Tongue (tissue), 2 donors: ENCODE results near the gene DCLRE1A. TPM values are rescaled to one million over a fixed set of nuclear protein-coding genes. Genes with fewer than 3 reads are reported as not detected.
"Not testable (repeated sequence)": the region's sequence is repeated elsewhere in the genome, so short reads cannot be mapped to it uniquely, and the experiment has no call there.

Experiments used
- DNase-seq: peaks from one replicate; pipeline ENCODE4 v3.0.0-alpha.2; 2015
- total RNA-seq: library from RNA; depleted of rRNA; stranded (reverse); fragments of >200 nt; gene quantifications from one replicate; pipeline ENCODE4 v1.2.3, GENCODE V29; 2014

DCLRE1A gene
- total RNA-seq, 1 donor from 2014 or later = 7.8 TPM

DNA sequence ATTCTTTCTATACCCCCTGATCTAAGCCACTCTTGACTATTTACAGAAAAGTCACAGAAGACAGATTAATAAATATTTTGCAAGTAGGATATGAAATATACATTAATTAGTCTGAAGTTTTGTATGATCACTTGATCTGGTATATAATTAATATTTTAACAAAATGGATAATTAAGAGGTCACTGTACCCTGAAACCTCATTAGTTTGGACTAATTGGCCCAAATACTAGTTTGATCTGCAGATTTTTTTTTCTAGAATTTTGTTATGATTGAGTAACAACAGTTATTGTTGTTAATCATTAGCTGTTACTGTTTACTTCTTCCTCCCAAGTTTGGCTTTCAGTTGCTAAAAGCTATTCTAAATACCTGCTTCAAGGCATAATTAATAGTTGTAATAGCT lies 3.3 kb upstream of the DCLRE1A start:
- no peak for DNase-seq

DNA sequence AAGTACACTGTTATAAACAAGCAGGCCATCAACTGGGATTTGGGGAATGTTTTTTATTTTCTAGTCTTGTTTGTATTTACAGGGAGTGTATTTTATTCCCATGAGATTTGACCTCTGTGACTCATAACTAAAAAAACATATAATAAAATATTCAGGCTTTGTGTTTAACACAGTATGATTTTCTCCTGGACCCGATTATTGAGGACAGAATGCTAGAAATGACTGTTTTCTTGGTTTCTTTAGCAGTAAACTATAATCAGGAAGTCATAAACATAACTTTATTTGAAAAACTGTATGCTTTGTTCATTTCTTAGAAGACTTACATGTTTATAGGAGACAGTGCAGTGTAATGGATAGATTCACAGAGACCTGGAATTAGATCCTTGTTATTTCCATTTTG lies 2.7 kb upstream of the DCLRE1A start:
- peak; percentile 1 for DNase-seq

DNA sequence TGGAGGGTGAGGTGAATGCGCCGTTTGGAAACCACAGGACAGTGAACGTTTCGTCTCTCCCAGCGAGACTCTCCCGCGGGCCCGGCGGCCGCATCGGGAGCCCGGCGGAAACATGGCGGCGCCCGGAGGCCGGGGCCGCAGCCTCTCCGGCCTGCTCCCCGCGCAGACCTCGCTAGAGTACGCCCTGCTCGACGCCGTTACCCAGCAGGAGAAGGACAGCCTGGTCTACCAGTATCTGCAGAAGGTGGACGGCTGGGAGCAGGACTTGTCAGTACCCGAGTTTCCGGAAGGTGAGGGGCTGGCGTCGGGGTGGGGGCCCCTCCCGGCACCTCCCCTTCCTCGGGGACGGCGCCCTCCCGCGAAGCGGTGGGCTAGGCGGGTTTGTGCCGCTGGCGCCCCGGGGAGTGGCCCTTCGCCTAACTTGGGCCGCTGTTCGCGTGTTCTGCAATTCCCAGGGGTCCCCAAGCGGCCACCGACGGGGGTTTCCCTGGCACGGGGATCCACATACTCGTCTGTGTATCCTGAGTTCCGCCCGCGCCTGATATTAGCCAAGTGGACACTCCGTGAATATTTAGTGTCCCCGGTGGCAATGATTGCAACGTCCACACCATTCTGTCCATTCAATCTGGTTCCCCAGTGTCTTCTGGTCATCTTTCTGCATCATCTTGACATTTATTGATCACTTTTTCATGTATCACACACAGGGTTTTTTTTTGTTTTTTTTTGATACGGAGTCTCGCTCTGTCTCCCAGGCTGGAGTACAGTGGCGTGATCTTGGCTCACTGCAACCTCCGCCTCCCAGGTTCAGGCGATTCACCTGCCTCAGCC lies 1.1 kb upstream of the DCLRE1A start:
- DNase-seq = peak; percentile 69

DNA sequence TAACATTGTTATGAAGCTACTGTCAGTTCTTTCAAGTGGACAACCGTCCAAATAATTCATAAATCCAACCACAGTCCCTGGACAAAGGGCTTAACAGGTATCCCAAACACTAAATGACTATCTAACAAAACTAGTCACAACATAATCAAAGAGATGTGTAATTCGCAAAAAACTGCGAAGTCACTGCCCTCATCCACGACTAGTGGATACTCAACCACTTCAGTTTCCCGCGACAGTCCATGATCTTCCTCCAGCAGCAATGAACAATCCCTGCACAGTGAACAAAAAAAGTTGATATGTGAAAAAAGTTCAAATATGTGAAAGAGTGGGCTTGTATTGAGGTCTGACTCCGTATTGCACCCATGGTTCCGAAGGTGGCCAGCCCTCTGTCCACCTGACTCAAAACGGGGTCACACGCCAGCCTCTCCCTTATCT lies 287 bp downstream of the DCLRE1A start:
- DNase-seq = no peak

DNA sequence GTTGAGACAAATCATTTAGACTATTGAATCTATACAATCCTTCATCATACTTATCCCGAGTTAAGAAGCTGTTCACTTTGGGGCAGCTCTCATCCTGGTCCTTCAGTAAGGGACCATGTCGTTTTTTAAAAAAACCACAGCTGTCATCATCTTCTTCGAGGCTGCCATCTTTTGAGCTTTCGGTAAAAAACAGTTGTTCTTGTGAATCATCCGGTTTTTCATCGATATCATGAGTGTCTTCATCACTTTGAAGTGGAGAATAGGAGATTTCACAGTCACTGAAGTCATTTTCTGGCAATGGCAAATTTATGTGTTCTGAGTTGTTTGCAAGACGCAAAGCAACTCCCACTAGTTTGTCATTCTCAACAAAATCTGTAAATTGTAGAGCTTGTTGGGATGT lies 3.9 kb downstream of the DCLRE1A start:
- no peak for DNase-seq

DNA sequence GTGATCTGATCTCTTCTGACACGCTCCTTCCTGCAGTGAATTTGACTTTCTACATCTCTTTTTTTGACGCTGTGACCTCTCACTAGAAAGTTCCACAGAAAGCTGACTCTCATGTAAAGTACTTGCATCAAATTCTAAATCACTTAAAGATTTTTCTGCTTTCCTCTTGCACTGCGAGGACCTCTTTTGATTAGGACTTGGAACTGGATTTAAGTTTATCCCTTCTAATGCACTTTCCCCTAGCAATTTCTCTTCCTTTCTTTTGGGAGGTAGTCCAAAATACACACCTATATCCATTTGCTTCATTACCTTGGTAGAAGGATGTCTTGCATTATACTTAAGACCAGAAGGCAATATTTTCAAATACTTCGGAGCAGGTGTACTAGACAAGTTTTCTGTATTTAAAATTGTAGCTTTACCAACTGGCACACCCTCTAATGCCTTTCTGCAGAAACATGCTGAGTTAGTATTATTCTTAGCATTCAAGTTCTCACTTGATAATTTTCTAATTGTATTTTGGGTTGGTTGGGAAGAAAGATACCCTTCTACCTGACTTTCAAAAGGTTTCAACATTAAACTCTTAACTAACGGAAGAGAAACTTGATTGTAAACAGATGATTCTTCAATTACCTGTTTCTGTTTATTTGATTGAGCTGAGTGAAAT lies 4.6 kb downstream of the DCLRE1A start:
- DNase-seq = no peak

DNA sequence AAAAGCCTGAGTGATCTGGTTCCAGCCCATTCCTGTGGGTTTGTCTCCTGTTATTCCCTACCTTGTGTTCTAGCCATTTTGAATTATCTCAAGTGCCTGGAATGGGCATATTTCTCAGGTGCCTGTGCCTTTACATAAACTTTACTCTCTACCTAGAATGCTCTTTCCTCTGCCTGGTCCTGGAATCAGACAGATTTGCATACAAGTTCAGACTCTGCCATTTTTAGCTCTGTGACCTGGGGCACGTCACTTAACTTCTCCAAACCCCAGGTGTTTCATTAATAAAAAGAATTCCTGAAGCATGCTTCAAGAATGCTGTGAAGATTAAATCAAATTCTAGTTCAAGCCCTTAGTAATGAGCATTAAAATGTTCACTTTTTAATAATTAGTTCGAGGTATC lies 7.8 kb downstream of the DCLRE1A start:
- no peak for DNase-seq

DNA sequence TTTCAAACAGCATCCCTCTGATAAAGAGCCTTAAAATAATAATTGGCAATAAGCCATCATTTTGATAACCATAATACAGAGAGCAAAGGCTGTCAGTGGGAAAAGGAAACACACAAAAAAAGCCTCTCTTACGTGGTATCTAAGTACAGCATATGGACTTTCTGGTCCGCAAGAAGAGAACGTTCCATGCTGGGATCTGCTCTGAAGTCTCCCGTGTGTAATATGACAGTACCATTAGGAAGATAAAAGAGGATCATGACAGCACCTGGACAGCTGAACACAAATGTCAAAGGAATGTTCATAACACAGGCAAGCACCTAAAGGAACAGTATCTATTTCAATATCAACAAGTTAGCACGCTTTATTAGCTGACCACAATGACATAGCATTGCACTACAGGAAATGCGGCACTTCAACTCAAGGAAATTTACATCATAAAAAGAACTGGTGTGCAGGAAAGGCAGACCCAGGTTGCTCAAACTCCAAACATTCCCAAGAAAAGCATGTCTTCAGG lies 9.9 kb downstream of the DCLRE1A start:
- no peak for DNase-seq

DNA sequence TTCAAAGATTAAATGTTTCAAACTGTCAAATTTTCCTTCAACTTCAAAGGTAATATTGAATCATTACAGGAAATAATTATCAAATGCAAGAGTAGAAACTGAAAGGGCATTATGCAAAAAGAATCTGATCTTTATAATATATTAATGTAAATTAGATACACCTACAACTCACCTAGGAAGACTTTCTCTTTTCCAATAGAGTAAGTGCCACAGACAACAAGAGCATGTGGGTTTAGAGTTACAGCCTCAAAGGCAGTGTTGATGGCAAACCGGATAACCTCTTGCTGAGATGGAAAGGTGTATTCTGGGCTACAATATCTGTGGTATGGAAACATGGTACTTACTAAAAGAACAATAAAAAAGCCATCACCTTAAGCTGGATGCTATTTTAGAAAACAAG lies 11.7 kb downstream of the DCLRE1A start:
- DNase-seq = no peak

DNA sequence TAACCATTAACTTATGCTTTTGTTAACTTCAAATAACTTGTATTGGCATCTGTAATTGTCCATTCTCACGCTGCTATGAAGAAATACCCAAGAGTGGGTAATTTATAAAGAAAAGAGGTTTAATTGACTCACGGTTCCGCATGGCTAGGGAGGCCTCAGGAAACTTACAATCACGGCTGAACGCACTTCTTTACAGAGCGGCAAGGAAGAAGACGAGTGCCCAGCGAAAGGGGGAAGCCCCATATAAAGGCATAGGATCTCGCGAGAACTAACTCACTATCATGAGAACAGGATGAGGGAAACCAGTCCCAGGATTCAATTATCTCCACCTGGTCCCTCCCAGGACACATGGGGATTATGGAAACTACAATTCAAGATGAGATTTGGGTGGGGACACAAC lies 25.3 kb downstream of the DCLRE1A start:
- not testable (repeated sequence) for DNase-seq

DNA sequence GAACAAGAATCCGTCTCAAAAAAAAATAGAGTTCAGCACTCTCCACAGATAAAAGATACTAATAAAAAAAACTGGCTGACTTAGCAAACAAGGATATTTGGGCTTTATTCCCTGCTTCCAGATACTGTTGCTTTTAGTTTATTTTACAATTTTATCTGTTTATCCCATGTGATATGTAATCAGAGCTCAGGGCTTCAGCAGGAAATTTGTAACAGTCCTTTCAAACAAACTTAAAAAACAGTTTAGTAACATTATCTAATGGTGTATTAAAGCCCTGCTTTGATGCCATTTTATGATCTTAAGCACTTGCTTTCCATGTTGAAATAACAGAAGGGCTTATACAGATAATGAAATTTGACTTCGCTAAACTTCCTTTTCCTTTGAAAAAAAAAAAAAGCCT lies 28.1 kb downstream of the DCLRE1A start:
- DNase-seq = no peak

DNA sequence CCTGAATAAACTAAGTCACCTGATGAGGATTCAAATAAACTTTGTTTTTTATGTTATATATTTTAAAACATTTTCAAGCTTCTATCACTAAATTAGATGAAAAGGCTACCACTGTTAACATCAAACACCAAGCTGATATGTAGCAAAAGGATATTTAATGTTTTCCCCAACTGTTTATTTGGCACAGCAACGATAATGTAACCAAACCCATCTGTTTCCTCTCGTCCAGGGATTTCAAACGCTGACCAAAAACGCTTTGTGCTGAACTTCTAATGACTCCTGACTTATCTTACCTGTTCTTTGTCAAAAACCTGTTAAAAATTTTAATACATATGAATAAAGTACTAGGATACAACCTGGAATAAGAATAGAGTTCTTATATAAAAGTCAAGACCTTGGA lies 30.5 kb downstream of the DCLRE1A start:
- DNase-seq = peak; percentile 40

DNA sequence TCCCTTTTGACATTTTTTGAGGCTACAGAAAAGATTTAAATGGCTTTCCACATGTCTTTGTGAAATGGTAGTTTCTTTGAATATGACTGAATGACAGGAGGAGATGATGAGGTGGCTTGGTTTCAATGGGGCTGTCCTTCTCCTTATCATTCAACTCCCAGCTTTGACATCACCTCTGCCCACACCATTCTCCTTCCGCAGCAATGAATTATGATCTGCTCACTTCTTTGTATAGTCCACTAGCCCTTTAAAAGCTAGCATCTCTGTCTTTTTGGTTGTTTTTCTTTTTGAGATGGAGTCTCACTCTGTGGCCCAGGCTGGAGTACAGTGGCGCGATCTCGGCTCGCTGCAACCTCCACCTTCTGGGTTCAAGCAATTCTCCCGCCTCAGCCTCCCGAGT lies 31.7 kb downstream of the DCLRE1A start:
- DNase-seq = no peak

DNA sequence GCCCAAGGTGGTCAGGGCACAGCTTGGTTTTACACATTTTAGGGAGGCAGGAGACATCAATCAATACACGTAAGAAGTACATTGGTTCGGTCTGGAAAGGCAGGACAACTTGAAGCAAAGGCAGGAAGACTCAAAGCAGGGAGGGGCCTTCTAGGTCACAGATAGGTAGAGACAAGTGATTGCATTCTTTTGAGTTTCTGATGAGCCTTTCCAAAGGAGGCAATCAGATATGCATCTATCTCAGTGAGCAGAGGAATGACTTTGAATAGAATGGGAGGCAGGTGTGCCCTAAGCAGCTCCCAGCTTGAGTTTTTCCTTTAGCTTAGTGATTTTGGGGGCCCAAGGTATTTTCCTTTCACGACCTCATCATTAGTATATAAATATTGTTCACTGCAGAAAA lies 32.6 kb downstream of the DCLRE1A start:
- not testable (repeated sequence) for DNase-seq

DNA sequence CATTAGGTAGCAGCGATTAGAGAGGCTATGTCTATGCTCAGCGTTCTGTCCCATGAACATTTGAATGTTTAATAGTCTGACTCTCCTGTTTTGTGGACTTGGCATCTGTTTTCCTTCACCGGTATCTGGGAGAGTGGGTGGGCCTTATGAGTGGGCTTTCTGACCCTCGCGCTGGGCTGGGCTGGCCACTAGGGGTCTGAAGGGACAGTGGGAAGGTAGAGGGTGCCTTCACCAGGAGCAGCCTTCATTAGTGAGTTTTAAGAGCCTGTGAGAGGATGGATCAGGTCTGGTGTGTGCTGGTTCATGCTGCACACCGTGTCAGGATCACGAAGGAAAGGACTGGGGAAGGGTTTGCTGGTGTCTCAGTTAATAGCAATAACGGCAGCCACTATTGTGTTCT lies 33.4 kb downstream of the DCLRE1A start:
- no peak for DNase-seq

DNA sequence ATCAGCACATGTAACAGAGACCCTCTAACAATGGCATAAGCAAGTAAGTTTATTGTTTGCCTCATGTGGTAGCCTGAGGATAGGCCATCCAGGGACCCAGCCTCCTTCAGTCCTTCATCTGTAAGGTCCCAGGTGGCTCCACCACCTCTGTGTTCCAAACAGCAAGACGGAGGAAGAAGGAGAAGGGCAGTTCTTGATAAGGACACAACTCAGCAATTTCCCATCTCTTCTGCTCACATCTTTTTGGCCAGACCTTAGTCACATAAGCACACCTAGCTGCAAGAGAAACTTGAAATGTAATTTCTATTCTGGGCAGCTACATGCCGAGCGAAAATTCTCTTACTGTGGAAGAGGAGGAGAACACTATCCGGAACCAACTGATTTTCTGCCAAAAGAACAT lies 33.9 kb downstream of the DCLRE1A start:
- DNase-seq = peak; percentile 12

DNA sequence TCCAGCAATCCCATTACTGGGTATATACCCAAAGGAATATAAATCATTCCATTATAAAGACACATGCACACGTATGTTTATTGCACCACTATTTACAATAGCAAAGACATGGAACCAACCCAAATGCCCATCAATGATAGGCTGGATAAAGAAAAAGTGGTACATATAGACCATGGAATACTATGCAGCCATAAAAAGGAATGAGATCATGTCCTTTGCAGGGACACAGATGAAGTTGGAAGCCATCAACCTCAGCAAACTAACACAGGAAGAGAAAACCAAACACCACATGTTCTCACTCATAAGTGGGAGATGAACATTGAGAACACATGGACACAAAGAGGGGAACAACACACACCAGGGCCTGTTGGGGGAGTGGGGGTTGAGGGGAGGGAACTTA lies 39.2 kb downstream of the DCLRE1A start:
- not testable (repeated sequence) for DNase-seq

DNA sequence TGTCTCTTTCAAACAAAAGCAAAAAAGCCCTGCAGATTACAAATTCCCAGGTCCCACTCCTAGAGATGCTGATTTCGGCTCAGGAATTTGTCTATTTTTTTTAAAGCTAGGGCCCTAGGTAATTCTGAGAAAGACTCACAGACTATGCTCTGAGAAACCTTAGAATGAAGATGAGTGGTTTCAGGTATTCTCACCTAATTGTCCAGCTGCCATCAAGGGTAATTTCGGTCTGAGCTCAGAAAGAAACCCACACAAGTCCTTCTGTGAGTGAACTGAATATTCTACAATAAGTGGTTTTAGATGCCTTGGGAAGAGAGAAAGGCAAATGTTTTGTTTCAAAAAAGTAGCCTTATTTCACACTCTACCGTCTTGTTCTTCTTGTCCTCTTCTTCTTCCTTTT lies 45.7 kb downstream of the DCLRE1A start:
- no peak for DNase-seq

DNA sequence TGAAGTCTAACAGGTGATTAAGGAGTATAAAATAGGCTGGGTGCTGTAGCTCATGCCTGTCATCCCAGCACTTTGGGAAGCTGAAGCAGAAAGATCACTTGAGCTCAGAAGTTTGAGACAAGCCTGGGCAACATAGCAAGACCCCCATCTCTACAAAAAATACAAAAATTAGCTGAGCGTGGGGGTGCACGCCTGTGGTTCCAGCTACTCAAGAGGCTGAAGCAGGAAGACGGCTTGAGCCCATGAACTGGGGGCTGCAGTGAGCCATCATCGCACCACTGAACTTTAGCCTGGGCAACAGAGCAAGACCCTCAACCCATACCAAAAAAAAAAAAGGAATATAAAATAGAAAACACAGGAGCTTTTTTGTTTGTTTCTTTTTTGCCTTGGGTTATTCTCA lies 47.4 kb downstream of the DCLRE1A start:
- DNase-seq = no peak

DNA sequence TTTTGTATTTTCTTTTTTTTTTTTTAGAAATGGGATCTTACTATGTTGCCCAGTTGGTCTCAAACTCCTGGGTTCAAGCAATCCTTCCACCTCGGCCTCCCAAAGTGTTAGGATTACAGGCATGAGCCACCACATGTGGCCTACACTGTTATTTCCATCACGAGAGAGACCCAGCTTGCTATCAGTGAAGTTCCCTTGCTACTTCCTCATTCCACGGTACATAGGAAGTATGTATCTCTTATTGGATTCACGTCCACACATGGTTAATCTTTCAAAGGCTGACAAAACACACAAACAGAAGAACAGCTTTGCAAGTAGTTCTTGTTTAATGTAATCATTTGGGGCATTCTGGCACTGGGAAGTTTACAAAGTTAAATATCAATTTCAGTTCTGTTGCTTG lies 50.9 kb downstream of the DCLRE1A start:
- DNase-seq = no peak

DNA sequence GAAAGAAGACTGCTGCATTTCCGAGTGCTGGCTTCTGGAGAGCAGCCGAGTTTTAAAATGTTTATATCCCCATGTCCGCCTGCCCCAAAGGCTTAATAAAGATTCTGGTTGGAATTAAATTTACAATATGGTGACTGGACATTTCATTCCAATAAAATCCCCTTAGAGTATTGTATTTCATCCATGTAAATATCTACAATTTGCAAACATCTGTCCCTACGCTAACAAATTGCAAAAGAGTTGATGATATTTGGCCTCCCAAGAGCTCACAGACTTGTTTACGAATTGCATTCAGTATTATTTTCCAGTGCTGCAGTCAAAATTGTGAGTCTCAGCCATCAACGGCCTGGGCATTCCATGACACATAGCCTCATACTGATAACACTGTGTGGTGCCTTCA lies 52.3 kb downstream of the DCLRE1A start:
- DNase-seq = peak; percentile 81

DNA sequence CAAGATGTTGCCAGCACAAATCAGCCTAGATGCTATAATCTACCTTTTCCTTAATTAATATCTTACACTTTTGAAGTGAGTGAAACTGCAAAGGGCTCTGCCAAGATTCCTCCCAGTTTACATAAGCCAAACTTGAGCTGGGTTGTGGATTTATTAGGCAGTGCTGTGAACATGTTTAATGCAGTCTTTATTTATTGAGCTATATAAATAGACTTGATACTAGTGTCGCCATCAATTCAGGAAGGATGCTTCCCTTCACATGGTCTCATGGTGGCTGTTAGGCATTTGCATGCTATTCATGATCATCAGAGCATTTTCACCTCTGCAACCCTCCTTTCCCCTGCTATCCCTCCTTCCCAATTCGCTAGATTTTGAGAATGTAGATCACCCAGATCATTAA lies 62.2 kb downstream of the DCLRE1A start:
- no peak for DNase-seq

DNA sequence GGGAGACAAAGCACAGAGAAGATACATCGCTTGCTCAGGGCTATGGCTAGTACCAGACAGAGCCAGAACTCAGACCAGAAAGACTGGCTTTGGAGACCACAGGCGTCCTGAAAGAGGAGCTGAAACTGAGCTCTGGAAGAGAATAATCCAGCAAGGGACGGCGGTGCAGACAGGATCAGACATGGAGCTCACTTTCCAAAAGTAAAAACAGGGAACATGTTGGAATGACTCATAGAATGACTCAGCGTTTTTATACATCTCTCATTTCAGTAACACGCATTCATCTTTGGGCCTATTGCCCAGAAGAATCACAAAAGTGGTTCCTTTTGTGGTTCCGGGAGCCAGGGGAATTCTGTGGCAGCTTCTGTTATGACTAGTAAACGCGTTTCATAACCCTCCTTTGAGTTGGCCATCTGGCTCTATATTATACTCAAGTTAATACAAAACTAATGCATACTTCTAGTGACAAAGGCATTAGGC lies 65.2 kb downstream of the DCLRE1A start:
- DNase-seq = peak; percentile 41
